GM12891 (cell line): ENCODE data around the gene RAB6B.

Experiments
- POLR2A ChIP-seq: IDR thresholded peaks from 2 replicates; pipeline ENCODE4 v1.6.1; 2011; ENCODE audit warnings: low read depth, low read length, control low read depth
- POLR2AphosphoS5 ChIP-seq: IDR thresholded peaks from 2 replicates; pipeline ENCODE4 v1.6.1; 2011; ENCODE audit warnings: low read depth, low read length, control low read depth
- POU2F2 ChIP-seq: IDR thresholded peaks from 2 replicates; pipeline ENCODE4 v1.6.1; 2011; ENCODE audit warnings: low read depth, mild to moderate bottlenecking, control low read depth, low read length, moderate library complexity
- SPI1 ChIP-seq: IDR thresholded peaks from 2 replicates; pipeline ENCODE4 v1.6.1; 2011; ENCODE audit warnings: low read depth, low read length, control low read depth
- TAF1 ChIP-seq: IDR thresholded peaks from 2 replicates; pipeline ENCODE4 v1.6.1; 2011; ENCODE audit warnings: low read depth, low read length, control low read depth

GRCh38 chr3:133874761-133875438 is 20.8 kb downstream of the RAB6B start:
- TF ChIP-seq POLR2A: no peak
- no peak for TF ChIP-seq POLR2AphosphoS5
- TF ChIP-seq TAF1: no peak
- no peak for TF ChIP-seq SPI1
- no peak for TF ChIP-seq POU2F2
